ENCODE measurements around the gene FOXP3.

Gene FOXP3

GRCh38 chrX:49212209-49212608 is 52.3 kb downstream of the FOXP3 start:
- Histone ChIP-seq H3K9me3 (ENCODE audit: insufficient read depth, low read length, severe bottlenecking) (no peaks in the 10 kb centered on the region), H3K9ac (ENCODE audit: low read depth, low read length) (no peak overlapping the region), H4K20me1 (ENCODE audit: insufficient read depth, low read length) (no peaks in the 10 kb centered on the region), H3K4me3 (ENCODE audit: low read depth in 1 of 2, low read length in 2 of 2) (no peak overlapping the region), H3K36me3 (ENCODE audit: insufficient read depth, low read length) (no peaks in the 10 kb centered on the region), H3K27ac (ENCODE audit: low read length) (no peak overlapping the region), H3K4me1 (ENCODE audit: insufficient read depth, low read length) (no peaks in the 10 kb centered on the region), H3K79me2 (ENCODE audit: insufficient read depth, low read length) (no peaks in the 10 kb centered on the region), H3K27me3 (ENCODE audit: insufficient read depth, low read length, poor library complexity) (no peaks in the 10 kb centered on the region), H2AFZ (ENCODE audit: low read depth, low read length) (no peak overlapping the region), H3K4me2 (ENCODE audit: insufficient read depth, low read length) (no peak overlapping the region)
- ATAC-seq (ENCODE audit: insufficient read depth, low read depth) (no peak), DNase-seq (no peak)
- TF ChIP-seq CTCF (IDR thresholded peaks at IDR 0.05; ENCODE audit: borderline replicate concordance, extremely low read depth, low read length, poor library complexity, severe bottlenecking) (no peak), EZH2 (IDR thresholded peaks at IDR 0.05; ENCODE audit: borderline replicate concordance, low read depth, low read length, severe bottlenecking) (no peak)

- H3K27ac ChIP-seq (ENCODE audit: low read length) = no peak overlapping the region
- no peak overlapping the region for H3K4me3 ChIP-seq (ENCODE audit: low read depth in 1 of 2, low read length in 2 of 2)
- no peak for ATAC-seq (ENCODE audit: insufficient read depth, low read depth)
- DNase-seq = no peak
- H3K79me2 ChIP-seq (ENCODE audit: insufficient read depth, low read length) = no peaks in the 10 kb centered on the region
- H4K20me1 ChIP-seq (ENCODE audit: insufficient read depth, low read length) = no peaks in the 10 kb centered on the region
- no peaks in the 10 kb centered on the region for H3K36me3 ChIP-seq (ENCODE audit: insufficient read depth, low read length)
- no peak for TF ChIP-seq EZH2 (IDR thresholded peaks at IDR 0.05; ENCODE audit: borderline replicate concordance, low read depth, low read length, severe bottlenecking)
- no peaks in the 10 kb centered on the region for H3K4me1 ChIP-seq (ENCODE audit: insufficient read depth, low read length)
- no peak overlapping the region for H2AFZ ChIP-seq (ENCODE audit: low read depth, low read length)
- no peak overlapping the region for H3K4me2 ChIP-seq (ENCODE audit: insufficient read depth, low read length)
- no peaks in the 10 kb centered on the region for H3K9me3 ChIP-seq (ENCODE audit: insufficient read depth, low read length, severe bottlenecking)
- no peak overlapping the region for H3K9ac ChIP-seq (ENCODE audit: low read depth, low read length)
- no peaks in the 10 kb centered on the region for H3K27me3 ChIP-seq (ENCODE audit: insufficient read depth, low read length, poor library complexity)
Measured at GRCh38 chrX:49211074-49211473, 53.4 kb downstream of the FOXP3 start.

- Histone ChIP-seq H3K4me3 (ENCODE audit: low read depth in 1 of 2, low read length in 2 of 2) (no peak overlapping the region), H3K27ac (ENCODE audit: low read length) (no peak overlapping the region), H3K27me3 (ENCODE audit: insufficient read depth, low read length, poor library complexity) (no peaks in the 10 kb centered on the region), H3K4me1 (ENCODE audit: insufficient read depth, low read length) (no peaks in the 10 kb centered on the region), H3K9me3 (ENCODE audit: insufficient read depth, low read length, severe bottlenecking) (no peaks in the 10 kb centered on the region), H3K36me3 (ENCODE audit: insufficient read depth, low read length) (no peaks in the 10 kb centered on the region), H3K4me2 (ENCODE audit: insufficient read depth, low read length) (no peak overlapping the region), H2AFZ (ENCODE audit: low read depth, low read length) (no peak overlapping the region), H3K9ac (ENCODE audit: low read depth, low read length) (no peak overlapping the region), H3K79me2 (ENCODE audit: insufficient read depth, low read length) (no peaks in the 10 kb centered on the region), H4K20me1 (ENCODE audit: insufficient read depth, low read length) (no peaks in the 10 kb centered on the region)
- DNase-seq (no peak), ATAC-seq (ENCODE audit: insufficient read depth, low read depth) (no peak)
- TF ChIP-seq EZH2 (IDR thresholded peaks at IDR 0.05; ENCODE audit: borderline replicate concordance, low read depth, low read length, severe bottlenecking) (no peak), CTCF (IDR thresholded peaks at IDR 0.05; ENCODE audit: borderline replicate concordance, extremely low read depth, low read length, poor library complexity, severe bottlenecking) (no peak)
Measured at GRCh38 chrX:49210406-49210805, 54.1 kb downstream of the FOXP3 start.

GRCh38 chrX:49209434-49210251 is 54.9 kb downstream of the FOXP3 start:
- Histone ChIP-seq H3K27me3 (ENCODE audit: insufficient read depth, low read length, poor library complexity) (no peaks in the 10 kb centered on the region), H3K36me3 (ENCODE audit: insufficient read depth, low read length) (no peaks in the 10 kb centered on the region), H3K9ac (ENCODE audit: low read depth, low read length) (no peak overlapping the region), H3K4me1 (ENCODE audit: insufficient read depth, low read length) (no peaks in the 10 kb centered on the region), H3K79me2 (ENCODE audit: insufficient read depth, low read length) (no peaks in the 10 kb centered on the region), H3K9me3 (ENCODE audit: insufficient read depth, low read length, severe bottlenecking) (no peaks in the 10 kb centered on the region), H3K27ac (ENCODE audit: low read length) (no peak overlapping the region), H3K4me2 (ENCODE audit: insufficient read depth, low read length) (no peak overlapping the region), H2AFZ (ENCODE audit: low read depth, low read length) (no peak overlapping the region), H3K4me3 (ENCODE audit: low read depth in 1 of 2, low read length in 2 of 2) (no peak overlapping the region), H4K20me1 (ENCODE audit: insufficient read depth, low read length) (no peaks in the 10 kb centered on the region)
- TF ChIP-seq EZH2 (IDR thresholded peaks at IDR 0.05; ENCODE audit: borderline replicate concordance, low read depth, low read length, severe bottlenecking) (no peak), CTCF (IDR thresholded peaks at IDR 0.05; ENCODE audit: borderline replicate concordance, extremely low read depth, low read length, poor library complexity, severe bottlenecking) (no peak)
- DNase-seq = peak; percentile 31
- ATAC-seq (ENCODE audit: insufficient read depth, low read depth) = peak; percentile 54; the same call in 2 of the 3 replicates
